PFSK-1 (cell line): ENCODE measurements around the gene PTGER1.

ENCODE experiments used
- FOXP2 ChIP-seq: optimal IDR thresholded peaks from 2 replicates; pipeline ENCODE3; 2011; ENCODE audit warnings: borderline replicate concordance, control low read depth, inconsistent platforms; ENCODE audit not compliant: insufficient read depth; ENCODE audit errors: extremely low read length, extremely low read depth
- POLR2AphosphoS5 ChIP-seq: IDR thresholded peaks from 2 replicates; pipeline ENCODE4 v1.6.1; 2012; ENCODE audit warnings: low read depth, mild to moderate bottlenecking, control low read depth, low read length, moderate library complexity
- SIN3A ChIP-seq: IDR thresholded peaks from 2 replicates; pipeline ENCODE4 v1.6.1; 2012; ENCODE audit warnings: mild to moderate bottlenecking, low read length, moderate library complexity, borderline replicate concordance; ENCODE audit not compliant: insufficient read depth
- TAF1 ChIP-seq: IDR thresholded peaks from 2 replicates; pipeline ENCODE4 v1.6.1; 2012; ENCODE audit warnings: low read length, control low read depth, borderline replicate concordance; ENCODE audit not compliant: insufficient read depth
- TF ChIP-seq, protein P1 (sequence below), 2 experiments: IDR thresholded peaks; 2 replicates each; pipeline versions ENCODE4 v1.6.1 to v1.8.0; 2011 to 2012; ENCODE audit warnings: low read depth in 2 of 2, low read length in 2 of 2, control low read depth in 1 of 2, inconsistent platforms in 1 of 2, mild to moderate bottlenecking in 1 of 2, moderate library complexity in 1 of 2; ENCODE audit not compliant: insufficient read depth in 1 of 2

DNA sequence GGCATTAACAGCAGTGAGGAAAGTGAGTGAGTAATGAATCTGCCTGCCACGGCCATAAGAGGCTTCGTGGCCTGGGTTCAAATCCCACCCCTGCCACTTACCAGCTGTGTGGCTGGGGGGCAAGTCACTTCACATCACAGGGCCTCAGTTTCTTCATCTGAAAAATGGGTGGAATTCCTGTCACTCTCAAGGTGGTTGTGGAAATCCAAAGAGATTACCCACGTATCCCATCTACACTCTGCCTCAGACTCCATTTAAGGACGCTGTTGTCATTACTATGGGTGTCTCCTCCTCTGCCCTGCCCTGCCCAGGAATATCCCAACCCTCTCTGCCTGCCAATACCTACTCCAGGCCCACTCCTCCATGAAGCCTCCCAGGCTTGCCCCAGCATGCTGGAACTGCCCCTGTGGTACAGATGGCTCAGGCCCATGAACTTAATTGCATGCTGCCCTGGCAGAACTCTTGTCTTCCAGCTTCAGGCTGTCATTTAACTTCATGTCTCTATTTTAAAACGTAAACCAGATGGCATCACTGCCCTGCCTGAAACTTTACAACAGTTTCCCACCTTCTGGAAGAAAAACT, 17.7 kb upstream of the PTGER1 start:
- TF ChIP-seq POLR2AphosphoS5, result no peak
- no peak for TF ChIP-seq SIN3A
- TF ChIP-seq, protein P1, sequence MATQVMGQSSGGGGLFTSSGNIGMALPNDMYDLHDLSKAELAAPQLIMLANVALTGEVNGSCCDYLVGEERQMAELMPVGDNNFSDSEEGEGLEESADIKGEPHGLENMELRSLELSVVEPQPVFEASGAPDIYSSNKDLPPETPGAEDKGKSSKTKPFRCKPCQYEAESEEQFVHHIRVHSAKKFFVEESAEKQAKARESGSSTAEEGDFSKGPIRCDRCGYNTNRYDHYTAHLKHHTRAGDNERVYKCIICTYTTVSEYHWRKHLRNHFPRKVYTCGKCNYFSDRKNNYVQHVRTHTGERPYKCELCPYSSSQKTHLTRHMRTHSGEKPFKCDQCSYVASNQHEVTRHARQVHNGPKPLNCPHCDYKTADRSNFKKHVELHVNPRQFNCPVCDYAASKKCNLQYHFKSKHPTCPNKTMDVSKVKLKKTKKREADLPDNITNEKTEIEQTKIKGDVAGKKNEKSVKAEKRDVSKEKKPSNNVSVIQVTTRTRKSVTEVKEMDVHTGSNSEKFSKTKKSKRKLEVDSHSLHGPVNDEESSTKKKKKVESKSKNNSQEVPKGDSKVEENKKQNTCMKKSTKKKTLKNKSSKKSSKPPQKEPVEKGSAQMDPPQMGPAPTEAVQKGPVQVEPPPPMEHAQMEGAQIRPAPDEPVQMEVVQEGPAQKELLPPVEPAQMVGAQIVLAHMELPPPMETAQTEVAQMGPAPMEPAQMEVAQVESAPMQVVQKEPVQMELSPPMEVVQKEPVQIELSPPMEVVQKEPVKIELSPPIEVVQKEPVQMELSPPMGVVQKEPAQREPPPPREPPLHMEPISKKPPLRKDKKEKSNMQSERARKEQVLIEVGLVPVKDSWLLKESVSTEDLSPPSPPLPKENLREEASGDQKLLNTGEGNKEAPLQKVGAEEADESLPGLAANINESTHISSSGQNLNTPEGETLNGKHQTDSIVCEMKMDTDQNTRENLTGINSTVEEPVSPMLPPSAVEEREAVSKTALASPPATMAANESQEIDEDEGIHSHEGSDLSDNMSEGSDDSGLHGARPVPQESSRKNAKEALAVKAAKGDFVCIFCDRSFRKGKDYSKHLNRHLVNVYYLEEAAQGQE (IDR thresholded peaks at IDR 0.05; ENCODE audit: insufficient read depth in 1 of 2, low read depth in 2 of 2, low read length in 2 of 2), result no peak
- no peak for TF ChIP-seq TAF1
- TF ChIP-seq FOXP2, result no peak
